Measurements from ENCODE around the gene SPATA6.
"Not testable (repeated sequence)": the region's sequence is repeated elsewhere in the genome, so short reads cannot be mapped to it uniquely, and the experiment has no call there.

SPATA6 gene

DNA sequence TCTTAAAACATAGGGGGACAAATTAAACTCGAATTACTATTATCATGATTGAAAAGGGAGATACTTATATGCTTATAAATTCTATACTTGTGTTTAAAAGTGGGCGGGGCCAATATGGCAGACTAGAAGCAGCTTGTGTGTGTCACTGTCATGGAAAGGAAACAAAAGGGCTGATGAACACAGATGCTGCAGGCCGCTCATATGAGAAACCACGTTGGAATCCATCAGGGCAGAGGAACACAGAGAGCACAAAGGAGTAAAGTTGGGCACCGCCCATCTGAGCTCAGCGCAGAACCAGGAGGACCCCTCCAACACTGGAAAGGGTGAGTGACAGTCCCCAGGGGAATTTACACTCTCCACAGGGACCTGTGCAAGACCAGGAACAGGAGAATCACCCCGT lies 142.5 kb downstream of the SPATA6 start:
- ChIA-PET CTCF (interaction anchor here (1.8 kb wide), 1 partner anchor 9 kb away, joined by 4 read pairs; no protein-coding TSS in a partner anchor), POLR2A (no interaction called here)
- TF ChIP-seq, protein P1, sequence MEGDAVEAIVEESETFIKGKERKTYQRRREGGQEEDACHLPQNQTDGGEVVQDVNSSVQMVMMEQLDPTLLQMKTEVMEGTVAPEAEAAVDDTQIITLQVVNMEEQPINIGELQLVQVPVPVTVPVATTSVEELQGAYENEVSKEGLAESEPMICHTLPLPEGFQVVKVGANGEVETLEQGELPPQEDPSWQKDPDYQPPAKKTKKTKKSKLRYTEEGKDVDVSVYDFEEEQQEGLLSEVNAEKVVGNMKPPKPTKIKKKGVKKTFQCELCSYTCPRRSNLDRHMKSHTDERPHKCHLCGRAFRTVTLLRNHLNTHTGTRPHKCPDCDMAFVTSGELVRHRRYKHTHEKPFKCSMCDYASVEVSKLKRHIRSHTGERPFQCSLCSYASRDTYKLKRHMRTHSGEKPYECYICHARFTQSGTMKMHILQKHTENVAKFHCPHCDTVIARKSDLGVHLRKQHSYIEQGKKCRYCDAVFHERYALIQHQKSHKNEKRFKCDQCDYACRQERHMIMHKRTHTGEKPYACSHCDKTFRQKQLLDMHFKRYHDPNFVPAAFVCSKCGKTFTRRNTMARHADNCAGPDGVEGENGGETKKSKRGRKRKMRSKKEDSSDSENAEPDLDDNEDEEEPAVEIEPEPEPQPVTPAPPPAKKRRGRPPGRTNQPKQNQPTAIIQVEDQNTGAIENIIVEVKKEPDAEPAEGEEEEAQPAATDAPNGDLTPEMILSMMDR (IDR thresholded peaks at IDR 0.05; ENCODE audit: control extremely low read depth, extremely low read depth, low read depth, missing control alignments): no peak
- DNase-seq (ENCODE audit: extremely low spot score): no peak

GRCh38 chr1:48311829-48312228 lies 160.2 kb downstream of the SPATA6 start:
- CTCF ChIA-PET; DNase-seq (ENCODE audit: extremely low spot score); POLR2A ChIA-PET: not testable (repeated sequence)

- POLR2A ChIA-PET: no interaction called here
Observed at GRCh38 chr1:48309564-48310082, 162.4 kb downstream of the SPATA6 start.

GRCh38 chr1:48302652-48303051 lies 169.4 kb downstream of the SPATA6 start:
- CTCF ChIA-PET: interaction anchor here (1.3 kb wide), 1 partner anchor 9 kb away, joined by 4 read pairs; no protein-coding TSS in a partner anchor
- POLR2A ChIA-PET: no interaction called here
- no peak for DNase-seq (ENCODE audit: extremely low spot score)
- TF ChIP-seq, protein P1 (IDR thresholded peaks at IDR 0.05; ENCODE audit: control extremely low read depth, extremely low read depth, low read depth, missing control alignments): no peak

More at GRCh38 chr1:48309564-48310082, 162.4 kb downstream of the SPATA6 start:
- TF ChIP-seq, protein P1 (IDR thresholded peaks at IDR 0.05; ENCODE audit: control extremely low read depth, extremely low read depth, low read depth, missing control alignments): no peak
- DNase-seq (ENCODE audit: extremely low spot score): no peak
- CTCF ChIA-PET: no interaction called here

- CTCF ChIA-PET: interaction anchor here (1.7 kb wide), 1 partner anchor 32 kb away, joined by 4 read pairs; no protein-coding TSS in a partner anchor
- POLR2A ChIA-PET: no interaction called here
- TF ChIP-seq, protein P1 (IDR thresholded peaks at IDR 0.05; ENCODE audit: control extremely low read depth, extremely low read depth, low read depth, missing control alignments): no peak
- DNase-seq (ENCODE audit: extremely low spot score): no peak
Observed at GRCh38 chr1:48294656-48295055, 177.3 kb downstream of the SPATA6 start.

DNA sequence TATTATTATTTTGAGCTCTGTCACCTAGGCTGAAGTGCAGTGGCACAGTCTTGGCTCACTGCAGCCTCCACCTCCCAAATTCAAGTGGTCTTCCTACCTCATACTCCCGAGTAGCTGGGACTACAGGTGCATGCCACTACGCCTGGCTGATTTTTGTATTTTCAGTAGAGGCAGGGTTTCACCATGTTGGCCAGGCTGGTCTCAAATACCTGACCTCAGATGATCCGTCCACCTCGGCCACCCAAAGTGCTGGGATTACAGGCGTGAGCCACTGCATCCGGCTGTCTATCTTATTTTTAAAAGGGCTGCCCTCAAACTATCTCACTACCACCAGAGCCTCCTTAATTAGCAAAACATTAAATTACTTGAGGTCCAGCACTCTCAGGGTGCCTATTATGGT lies 177.9 kb downstream of the SPATA6 start:
- POLR2A ChIA-PET; DNase-seq (ENCODE audit: extremely low spot score): not testable (repeated sequence)
- CTCF ChIA-PET: interaction anchor here (1.4 to 1.7 kb wide), 3 partner anchors 9 to 31 kb away, joined by 3 to 4 read pairs (median 4); no protein-coding TSS in a partner anchor

DNA sequence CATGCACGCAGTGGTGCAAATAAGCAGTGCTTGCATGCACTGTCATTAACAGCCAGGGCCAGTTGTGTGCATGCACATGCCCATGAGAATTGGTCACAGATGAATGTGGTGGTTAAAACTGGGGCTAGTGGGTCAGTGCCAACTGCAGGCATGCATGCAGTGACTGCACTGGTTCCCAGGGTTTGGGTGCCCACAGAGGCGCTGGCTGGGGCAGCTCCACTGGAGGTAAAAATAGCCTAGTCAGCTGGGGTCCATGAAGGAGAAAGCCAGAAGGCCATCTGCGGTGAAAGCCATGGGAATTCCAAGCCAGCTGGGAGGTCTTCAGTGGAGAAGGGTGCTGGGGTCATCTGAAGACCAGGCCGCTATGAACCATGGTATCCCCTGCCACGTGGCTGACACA lies 179.3 kb downstream of the SPATA6 start:
- no peak for DNase-seq (ENCODE audit: extremely low spot score)
- POLR2A ChIA-PET: no interaction called here
- TF ChIP-seq, protein P1 (IDR thresholded peaks at IDR 0.05; ENCODE audit: control extremely low read depth, extremely low read depth, low read depth, missing control alignments): no peak
- CTCF ChIA-PET: interaction anchor here (0.7 to 1.5 kb wide), 2 partner anchors 8 to 11 kb away, joined by 3 to 4 read pairs; no protein-coding TSS in a partner anchor

DNA sequence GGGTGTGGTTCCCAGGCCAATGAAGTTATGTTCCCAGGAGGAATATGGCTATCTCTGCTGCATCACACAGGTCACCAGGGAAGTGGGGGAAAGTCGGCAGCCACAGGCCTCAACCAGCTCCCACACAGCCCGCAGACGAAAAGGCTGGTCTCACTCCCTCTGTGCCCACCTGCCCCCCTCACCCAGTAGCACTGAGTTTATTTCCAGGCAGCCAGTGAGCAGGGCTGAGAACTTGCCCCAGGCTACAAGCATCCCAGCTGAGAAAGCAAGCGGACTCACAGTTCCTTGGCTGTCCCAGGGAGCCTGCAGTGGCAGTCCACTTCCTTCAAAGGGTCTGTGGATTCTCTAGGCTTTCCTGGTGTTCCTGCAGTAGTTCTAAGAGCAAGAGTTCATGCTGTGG lies 180.6 kb downstream of the SPATA6 start:
- CTCF ChIA-PET: no interaction called here
- TF ChIP-seq, protein P1 (IDR thresholded peaks at IDR 0.05; ENCODE audit: control extremely low read depth, extremely low read depth, low read depth, missing control alignments): no peak
- POLR2A ChIA-PET: no interaction called here
- DNase-seq (ENCODE audit: extremely low spot score): no peak
